HG03571 (cell line): ENCODE data around the gene DNHD1.

Source experiments
- ATAC-seq: cut with Tn5 transposase; IDR thresholded peaks from one replicate; pipeline ENCODE4 v1.9.1; 2021; ENCODE audit not compliant: unreplicated experiment

Gene DNHD1

DNA sequence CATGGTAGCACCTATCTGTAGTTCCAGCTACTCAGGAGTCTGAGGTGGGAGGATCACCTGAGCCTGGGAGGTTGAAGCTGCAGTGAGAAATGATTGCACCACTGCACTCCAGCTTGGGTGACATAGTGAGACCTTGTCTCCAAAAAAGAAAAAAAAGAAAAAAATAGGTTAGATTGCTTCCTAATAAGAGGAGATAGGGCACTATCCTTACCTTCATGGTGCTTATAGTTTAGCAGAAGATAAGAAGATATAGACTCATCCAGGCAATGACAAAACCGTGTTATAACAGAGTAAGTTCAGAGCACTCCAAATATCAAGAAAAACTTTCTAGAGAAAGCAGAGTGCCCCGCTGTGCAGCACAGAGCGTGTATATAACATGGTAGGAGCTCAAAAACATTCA, 64.2 kb downstream of the DNHD1 start:
- ATAC-seq = no peak

DNA sequence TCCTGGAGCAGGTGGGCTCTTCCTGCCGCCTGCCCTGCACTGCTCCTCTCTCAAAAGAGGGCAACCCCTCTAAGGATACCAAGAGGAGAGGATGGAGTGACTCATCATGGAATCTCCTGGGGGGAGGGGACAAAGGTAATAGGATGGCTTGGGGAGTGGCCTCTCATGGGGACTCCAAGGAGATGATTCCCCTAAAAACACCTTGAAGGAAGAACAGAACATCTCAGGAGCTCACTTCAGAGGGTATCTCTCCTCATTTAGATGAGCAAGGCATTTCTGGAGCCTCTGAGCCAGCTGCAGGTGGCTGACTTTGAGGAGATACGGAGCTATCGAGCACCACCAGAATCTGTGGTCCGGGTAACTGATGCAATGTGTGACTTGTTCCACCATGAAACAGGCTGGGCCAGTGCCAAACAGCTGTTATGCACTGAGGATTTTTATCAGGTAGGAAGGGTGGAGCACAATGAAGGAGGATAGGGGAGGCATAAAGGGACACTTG, 66.1 kb downstream of the DNHD1 start:
- ATAC-seq = no peak

DNA sequence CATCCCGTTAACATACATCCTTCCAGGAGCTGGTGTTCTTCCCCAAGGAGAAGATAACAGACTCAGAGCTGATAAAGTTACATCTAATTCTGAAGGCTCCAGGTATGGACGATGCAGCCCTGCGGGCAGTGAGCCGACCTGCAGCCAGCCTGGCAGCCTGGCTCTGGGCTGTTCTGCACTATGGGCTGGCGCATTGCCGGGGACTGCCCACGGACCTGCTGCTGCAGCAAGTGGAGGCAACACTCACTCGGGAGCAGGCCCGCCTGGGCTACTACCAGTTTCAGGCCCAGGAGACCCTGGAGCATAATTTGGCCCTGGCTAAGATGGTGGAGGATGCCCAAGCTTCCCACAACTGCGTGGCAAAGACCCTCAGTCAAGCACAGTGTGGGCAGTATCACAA, 66.6 kb downstream of the DNHD1 start:
- no peak for ATAC-seq

DNA sequence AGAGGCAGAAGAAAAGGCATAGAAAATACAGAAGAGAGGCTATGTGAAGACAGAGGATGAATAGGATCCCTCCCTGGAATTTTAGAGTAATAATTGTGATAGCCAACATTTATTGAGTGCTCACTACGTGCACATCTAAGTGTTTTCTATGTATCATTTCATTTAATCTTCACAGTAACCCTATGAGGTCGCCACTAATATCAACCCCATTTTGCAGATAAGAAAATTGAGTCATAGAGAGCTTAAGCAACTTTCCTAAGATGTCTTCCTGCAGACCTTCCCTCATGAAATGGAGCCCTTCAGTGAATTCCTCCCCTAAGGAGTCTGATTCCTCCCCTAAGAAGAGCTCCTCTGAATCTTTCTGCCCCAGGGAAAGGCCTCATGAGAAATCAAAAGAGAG, 68.2 kb downstream of the DNHD1 start:
- ATAC-seq = no peak

DNA sequence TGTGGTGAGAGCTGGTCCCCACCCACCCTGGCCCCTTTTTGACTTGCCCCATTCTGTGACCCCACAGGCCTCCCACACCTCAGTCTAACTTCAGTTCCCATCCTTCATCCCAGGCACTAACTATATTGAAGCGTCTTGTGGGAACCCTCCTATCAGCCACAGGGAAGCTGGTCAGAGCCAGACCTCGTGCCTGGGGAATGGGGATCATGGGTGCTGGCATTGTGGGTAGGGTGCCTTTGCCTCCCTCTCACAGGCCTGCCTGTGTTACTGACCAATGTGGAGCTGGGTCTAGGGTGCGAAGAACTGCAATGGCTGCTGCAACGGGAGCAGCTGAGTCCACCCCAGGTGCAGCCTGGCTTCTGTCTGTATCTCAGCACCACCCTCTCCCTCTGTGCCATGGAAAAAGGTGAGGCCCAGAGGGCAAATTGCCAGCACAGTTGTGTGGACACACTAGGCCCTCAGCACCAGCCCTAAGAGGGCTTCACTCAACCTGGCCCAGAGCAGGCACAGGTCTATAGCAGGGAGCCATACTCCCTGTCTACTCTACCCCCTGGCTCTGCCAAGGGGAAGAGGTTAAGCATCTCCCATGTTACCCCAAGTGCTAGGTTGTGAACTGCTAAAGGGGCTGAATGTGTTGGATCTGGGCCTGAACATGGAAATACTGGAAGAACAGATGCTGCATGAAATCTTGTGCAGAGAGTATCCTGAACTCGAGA, 69.1 kb downstream of the DNHD1 start:
- ATAC-seq = no peak

DNA sequence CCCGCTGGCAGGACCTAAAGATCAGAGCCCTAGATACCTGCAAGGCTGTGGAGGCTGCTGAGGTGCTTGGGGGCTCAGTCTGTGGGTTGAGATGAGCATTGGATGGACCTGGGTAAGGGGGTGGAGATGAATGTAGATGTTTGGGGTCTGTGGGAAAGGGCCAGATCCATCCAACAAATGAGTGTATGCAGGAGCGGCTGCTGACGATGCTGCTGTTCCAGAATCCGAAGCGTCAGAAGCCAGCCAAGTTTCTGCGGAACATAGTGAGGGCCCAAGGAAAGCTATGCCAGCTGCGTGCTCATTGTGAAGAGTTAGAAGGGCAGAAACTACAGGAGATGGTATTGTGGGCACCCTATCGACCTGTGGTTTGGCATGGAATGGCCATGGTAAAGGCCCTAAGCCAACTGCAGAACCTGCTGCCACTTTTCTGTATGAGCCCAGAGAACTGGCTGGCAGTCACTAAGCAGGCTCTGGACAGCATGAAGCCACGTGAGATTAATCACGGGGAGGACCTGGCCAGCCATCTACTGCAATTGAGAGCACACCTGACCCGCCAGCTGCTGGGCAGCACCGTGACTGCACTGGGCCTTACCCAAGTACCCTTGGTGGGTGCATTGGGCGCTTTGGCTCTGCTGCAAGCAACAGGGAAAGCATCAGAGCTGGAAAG, 69.8 kb downstream of the DNHD1 start:
- ATAC-seq = no peak

DNA sequence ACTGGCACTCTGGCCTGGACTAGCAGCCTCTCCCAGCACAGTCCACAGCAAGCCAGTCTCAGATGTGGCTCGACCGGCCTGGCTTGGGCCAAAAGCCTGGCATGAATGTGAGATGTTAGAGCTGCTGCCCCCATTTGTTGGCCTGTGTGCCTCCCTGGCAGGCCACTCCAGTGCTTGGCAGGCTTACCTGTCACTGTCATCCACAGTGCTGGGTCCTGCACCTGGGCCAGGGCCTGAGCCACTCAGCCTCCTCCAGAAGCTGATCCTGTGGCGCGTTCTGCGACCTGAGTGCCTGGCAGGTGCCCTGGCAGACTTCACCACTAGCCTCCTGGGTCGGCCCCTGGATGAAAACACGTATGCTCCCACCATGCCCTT, 70.3 kb downstream of the DNHD1 start:
- no peak for ATAC-seq

DNA sequence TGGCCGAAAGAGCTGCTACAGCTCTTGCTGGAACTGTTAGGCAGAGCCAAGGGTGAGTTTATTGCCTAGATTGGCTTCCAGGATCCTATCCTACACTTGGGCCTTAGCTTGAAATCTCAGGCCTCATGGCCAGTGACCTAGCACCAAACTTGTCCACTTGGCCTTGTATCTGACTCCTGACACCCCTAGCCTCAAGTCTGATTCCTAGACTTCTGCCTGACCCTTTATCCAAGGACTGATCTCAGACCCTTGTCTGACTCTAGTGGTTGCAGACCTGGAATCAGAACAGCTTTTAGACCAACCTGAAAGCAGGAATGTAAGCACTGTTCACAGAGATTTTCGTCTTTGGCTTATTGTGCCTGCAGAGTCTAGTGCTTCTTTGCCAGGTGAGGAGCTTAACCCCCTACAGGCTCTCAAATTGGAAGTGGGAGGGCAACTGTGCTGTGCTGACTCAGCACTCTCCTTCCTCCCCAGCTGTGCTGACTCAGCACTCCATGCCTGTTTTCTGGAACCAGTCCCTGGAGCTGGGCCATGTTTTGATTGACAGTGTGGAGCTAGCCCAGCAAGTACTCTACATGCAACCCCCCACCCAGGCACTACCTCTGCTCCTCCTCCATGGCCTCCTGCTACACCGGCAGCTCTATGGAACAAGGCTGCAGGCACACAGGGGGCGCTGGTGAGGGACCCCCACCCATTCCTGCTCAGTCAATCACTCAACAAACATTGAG, 71.3 kb downstream of the DNHD1 start:
- ATAC-seq = no peak

DNA sequence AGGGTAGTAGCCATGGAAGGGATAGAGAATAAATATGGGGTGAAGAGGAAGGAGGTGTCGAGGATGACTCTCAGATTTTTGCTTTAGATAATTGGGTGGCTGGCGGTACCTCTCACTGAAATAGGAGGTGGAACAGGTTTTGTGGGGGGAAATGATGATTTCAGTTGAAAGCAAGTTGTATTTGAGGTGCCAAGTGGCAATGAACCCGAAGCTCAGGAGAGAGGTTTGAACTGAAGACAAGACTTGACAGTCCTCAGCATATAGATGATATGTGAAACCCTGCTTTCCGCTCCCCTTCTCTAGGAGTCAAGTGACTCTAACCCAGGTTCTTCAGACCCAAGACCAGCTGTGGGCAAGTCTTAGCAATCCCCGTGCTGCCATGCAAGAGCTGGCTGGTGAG, 72.6 kb downstream of the DNHD1 start:
- ATAC-seq = no peak

DNA sequence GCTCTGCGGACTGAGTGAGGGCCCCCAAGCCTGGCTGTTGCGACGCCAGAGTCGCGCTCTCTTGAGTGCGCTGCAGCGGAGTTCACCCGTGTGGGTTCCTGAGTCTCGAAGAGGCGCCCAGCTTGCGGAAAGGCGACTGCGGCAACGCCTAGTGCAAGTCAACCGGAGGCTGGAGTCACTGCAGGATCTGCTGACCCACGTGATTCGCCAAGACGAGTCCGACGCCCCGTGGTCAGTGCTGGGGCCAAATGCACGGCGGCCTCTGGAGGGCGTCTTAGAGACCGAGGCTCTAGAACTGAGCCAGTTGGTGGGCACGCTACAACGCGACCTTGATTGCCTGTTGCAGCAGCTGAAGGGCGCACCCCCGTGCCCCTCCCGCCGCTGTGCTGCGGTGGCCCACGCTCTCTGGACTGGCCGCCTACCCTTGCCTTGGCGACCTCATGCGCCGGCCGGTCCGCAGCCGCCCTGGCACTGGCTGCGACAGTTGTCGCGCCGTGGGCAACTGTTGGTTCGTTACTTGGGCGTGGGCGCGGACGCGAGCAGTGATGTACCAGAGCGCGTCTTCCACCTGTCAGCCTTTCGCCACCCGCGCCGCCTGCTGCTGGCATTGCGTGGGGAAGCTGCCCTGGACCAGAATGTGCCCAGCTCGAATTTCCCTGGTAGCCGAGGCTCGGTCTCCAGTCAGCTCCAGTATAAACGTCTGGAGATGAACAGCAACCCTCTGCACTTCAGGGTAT, 73.8 kb downstream of the DNHD1 start:
- no peak for ATAC-seq

DNA sequence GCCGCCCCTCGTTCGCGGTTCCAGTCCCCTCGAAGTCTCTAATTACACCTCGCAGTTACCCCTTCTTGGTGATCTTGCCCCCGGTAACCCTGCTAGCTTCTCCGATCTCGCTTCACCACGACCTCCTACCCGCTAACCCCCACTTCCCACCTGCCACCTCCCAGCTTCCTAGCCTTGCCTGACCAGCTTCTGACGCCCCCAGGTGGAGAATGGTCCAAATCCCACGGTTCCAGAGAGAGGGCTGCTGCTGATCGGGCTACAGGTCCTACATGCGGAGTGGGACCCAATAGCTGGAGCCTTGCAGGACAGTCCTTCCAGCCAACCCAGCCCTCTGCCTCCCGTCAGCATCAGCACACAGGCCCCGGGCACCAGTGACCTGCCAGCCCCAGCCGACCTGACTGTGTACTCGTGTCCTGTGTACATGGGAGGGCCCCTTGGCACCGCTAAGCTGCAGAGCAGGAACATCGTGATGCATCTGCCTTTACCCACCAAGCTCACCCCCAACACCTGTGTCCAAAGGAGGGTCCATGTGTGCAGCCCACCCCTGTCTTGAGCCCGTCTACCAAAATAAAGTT, 74.4 kb downstream of the DNHD1 start:
- no peak for ATAC-seq

DNA sequence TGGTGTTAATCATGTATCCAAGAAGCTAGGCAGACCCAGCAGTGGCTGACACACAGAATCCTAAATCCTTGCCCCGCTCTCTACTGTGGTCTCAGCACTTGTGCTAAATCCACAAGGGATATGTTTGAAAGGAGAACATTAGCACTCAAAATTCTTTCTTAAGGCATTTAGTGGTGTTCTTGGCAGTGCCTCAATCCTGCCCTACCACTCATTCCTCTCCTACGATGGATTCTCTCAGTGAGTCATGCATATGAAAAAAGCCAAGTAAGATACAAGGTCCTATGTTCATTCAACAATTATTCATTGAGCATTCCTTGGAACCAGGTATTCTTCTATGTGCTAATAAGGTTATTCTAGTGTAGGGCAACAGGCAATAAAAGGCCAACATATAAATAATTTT, 75.1 kb downstream of the DNHD1 start:
- ATAC-seq = no peak

DNA sequence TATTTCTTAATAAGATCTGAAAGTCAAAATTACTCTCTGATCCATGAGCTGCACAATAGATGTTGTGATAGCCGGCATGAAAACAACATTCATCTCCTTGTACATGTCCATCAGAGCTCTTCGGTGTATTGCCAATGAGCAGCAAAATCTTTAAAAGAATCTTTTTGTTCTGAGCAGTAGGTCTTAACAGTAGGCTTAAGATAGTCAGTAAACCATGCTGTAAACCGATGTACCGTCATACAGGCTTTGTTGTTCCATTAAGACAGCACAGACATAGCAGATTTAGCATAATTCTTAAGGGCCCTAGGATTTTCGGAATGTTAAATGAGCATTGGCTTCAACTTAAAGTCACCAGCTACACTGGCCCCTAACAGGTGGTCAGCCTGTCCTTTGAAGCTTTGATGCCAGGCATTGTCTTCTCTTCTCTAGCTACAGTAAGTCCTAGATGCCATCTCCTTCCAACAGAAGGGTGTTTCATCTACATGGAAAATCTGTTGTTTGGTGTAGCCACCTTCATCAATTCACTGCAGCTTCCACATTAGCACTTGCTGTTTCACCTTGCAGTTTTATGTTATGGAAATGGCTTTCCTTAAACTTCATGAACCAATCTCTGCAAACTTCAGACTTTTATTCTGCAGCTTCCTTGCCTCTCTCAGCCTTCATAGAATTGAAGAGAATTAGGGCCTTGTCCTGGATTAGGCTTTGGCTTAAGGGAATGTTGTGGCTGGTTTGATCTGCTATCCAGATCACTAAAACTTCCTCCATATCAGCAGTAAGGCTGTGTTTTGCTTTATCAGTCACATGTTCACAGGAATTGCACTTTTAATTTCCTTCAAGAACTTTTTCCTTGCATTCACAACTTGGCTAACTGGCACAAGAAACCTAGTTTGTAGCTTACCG, 78.0 kb downstream of the DNHD1 start:
- no peak for ATAC-seq

DNA sequence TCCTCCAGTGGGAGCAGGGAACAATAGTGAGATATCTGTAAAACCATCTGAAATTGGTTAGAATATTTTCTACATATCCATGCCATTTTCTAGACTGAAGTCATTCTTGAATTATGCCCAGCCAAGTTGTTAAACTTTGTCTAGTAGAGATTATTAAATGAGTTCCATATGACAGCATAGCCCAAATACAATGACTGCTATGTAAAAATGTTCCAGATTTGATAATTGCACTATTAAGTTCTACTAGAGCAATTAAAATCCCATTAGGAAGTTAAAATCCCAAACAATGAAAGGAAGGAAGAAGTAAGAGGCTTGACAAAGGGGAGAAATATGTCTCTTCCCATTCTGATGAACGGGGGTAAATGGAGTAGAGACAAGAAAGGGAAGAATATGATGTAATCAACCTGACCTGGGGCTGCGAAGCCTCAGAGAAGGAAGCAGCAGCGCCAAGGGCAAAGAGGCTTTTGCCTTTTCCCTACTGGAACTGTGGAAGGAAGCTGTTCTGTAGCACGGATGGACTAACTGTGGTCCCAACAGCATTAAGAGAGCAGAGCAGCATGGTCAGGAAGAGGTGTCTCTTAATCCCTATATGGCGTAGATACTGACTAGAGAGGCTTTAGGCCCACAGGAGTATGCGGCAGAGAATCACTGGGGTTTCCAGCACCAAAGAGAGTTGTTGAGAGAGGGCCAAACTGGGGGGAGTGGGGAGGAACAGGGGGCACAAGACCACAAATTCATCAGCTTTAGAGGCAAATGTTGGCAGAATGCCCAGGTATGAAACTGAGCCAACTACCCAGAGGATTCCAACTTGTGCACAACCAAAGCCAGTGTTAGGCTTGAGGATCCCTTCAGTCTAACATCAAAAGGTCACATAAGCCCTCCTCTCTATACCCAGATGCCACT, 79.6 kb downstream of the DNHD1 start:
- ATAC-seq = no peak

DNA sequence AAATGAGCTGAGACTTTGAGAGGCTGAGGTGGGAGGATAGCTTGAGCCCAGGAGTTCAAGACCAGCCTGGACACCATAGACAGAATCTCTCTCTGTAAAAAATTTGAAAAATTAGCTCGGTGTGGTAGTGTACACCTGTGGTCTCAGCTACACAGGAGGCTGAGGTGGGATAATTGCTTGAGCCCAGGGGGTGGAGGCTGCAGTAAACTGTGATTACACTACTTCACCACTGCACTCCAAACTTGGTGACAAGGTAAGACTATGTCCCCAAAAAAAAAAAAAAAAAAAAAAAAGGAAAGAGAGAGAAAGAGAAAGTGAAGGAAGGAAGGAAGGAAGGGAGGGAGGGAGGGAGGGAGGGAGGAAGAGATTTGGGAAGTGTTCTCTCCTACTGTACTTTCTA, 81.1 kb downstream of the DNHD1 start:
- ATAC-seq = no peak

DNA sequence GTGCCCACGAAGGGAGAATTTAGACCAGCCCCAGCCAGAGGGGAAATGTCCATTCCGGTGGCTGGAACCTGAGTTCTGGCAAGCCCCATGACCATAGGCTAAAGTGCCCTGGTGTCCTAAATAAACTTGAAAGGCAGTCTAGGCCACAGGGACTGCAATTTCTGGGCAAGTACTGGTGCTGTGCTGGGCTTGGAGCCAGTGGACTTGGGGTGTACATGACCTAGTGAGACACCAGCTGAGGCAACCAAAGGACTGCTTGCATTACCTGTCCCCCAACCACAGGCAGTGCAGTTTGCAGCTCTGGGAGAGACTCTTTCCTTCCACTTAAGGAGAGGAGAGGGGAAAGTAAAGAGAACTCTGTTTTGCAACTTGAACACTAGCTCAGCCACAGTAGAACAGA, 82.6 kb downstream of the DNHD1 start:
- no peak for ATAC-seq

DNA sequence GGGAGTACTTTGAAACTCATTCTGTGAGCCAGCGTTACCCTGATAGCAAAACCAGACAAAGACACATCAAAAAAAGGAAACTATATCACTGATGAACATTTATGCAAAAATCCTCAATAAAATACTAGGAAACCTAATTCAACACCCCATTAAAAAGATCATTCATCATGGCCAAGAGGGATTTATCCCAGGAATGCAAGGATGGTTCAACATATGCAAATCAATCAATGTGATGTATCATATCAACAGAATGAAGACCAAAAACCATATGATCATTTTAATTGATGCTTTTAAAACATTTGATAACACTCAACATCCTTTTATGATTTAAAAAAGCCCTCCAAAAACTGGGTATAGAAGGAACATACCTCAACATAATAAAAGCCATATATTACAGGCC, 86.5 kb downstream of the DNHD1 start:
- ATAC-seq = no peak

DNA sequence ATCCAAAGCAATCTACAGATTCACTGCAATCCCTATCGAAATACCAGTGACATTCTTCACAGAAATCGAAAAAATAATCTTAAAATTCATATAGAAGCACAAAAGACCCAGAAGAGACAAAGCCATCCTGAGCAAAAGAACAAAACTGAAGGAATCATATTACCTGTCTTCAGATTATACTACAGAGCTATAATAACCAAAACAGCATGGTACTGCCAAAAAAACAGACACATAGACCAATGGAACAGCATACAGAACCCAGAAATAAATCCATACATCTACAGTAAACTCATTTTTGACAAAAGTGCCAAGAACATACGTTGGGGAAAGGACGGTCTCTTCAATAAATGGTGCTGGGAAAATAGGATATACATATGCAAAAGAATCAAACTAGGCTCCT, 87.4 kb downstream of the DNHD1 start:
- ATAC-seq = no peak
